ENCODE measurements around the gene NKAPD1. TPM values are rescaled to one million over a fixed set of nuclear protein-coding genes. Genes with fewer than 3 reads are reported as not detected.

Gene NKAPD1
- total and polyA plus RNA-seq, 2 donors (not counting 3 experiments of a cell fraction or from before 2014, with no cell fraction given) = 7.2 to 16.7 TPM

- intact Hi-C loops (cut with micrococcal nuclease) = no loop called here
Measured at GRCh38 chr11:112132737-112133136, 58.6 kb downstream of the NKAPD1 start.

More at GRCh38 chr11:112132737-112133136, 58.6 kb downstream of the NKAPD1 start:
- no peak for DNase-seq (ENCODE audit: low read depth, low spot score)
- POLR2A ChIA-PET = no interaction called here
- Histone ChIP-seq H3K27me3 (ENCODE audit: control insufficient read depth in 2 of 2, insufficient read depth in 2 of 2, low read length in 2 of 2) (no peaks in the 10 kb centered on the region), H3K79me2 (ENCODE audit: control insufficient read depth, insufficient read depth, low read length) (no peaks in the 10 kb centered on the region), H3K4me1 (ENCODE audit: control insufficient read depth, extremely low read depth, insufficient read depth, low read length) (peaks cover 10% of the 10 kb centered on the region), H3K9me1 (replicated peaks; ENCODE audit: control insufficient read depth, extremely low read depth, insufficient read depth, low read length) (no peaks in the 10 kb centered on the region), H3K9me3 (replicated peaks; ENCODE audit: control insufficient read depth, insufficient read depth, low read length) (no peaks in the 10 kb centered on the region), H3K4me3 (replicated peaks in 1 of 3; ENCODE audit: insufficient read depth in 1 of 3, low read depth in 1 of 3, low read length in 3 of 3) (no peak overlapping the region), H2AFZ (ENCODE audit: low read depth, low read length) (no peak overlapping the region), H3K36me3 (ENCODE audit: control insufficient read depth in 2 of 2, extremely low read depth in 1 of 2, insufficient read depth in 2 of 2, low read length in 2 of 2) (no peaks in the 10 kb centered on the region), H3K27ac (ENCODE audit: insufficient read depth, low read depth, low read length) (no peak overlapping the region), H4K20me1 (replicated peaks; ENCODE audit: control insufficient read depth, extremely low read depth, insufficient read depth, low read length) (no peaks in the 10 kb centered on the region), H3K9ac (replicated peaks; ENCODE audit: extremely low read depth, insufficient read depth, low read length) (no peak overlapping the region), H3K4me2 (ENCODE audit: insufficient read depth, low read length) (no peak overlapping the region)
- no peak for TF ChIP-seq JUN (IDR thresholded peaks at IDR 0.05; ENCODE audit: borderline replicate concordance, insufficient read depth, insufficient read length, low read depth)
- no peak for TF ChIP-seq EZH2 (IDR thresholded peaks at IDR 0.05; ENCODE audit: borderline replicate concordance, low read depth, low read length, severe bottlenecking)
- TF ChIP-seq POLR2A (IDR thresholded peaks at IDR 0.05; ENCODE audit: low read depth, low read length) = no peak
- TF ChIP-seq GATA2 (IDR thresholded peaks at IDR 0.05; ENCODE audit: insufficient read depth, insufficient read length, low read depth, low read length) = no peak
- TF ChIP-seq POLR2AphosphoS5 (IDR thresholded peaks at IDR 0.05; ENCODE audit: insufficient read depth, low read depth, low read length) = no peak
- no peak for TF ChIP-seq MAX (IDR thresholded peaks at IDR 0.05; ENCODE audit: insufficient read depth, insufficient read length)
- no peak for TF ChIP-seq FOS (IDR thresholded peaks at IDR 0.05; ENCODE audit: borderline replicate concordance, insufficient read depth, low read length)
- no peak for TF ChIP-seq CTCF (IDR thresholded peaks at IDR 0.05; ENCODE audit: extremely low read depth in 1 of 2, insufficient read depth in 1 of 2, low read depth in 1 of 2, low read length in 2 of 2)
- no peak for TF ChIP-seq MYC (IDR thresholded peaks at IDR 0.05; ENCODE audit: low read depth, low read length)
- BruUV-seq (replicated peaks) = no TSS peak
- dilution Hi-C loops (cut with MboI; ENCODE audit: extremely low pct_ligation_motif_present, low sequenced_read_pairs) = no loop called here
- CTCF ChIA-PET = interaction anchor here (1.0 to 2.8 kb wide), 3 partner anchors 19 to 43 kb away, joined by 3 to 9 read pairs (median 3); partner anchors contain the start of gene BCO2
- no peak for FAIRE-seq
